ENCODE measurements around the gene UBE2E2. TPM values are rescaled to one million over a fixed set of nuclear protein-coding genes. Genes with fewer than 3 reads are reported as not detected.

UBE2E2 gene
- total and polyA plus RNA-seq, 2 donors (not counting 1 experiment from before 2014, with no cell fraction given), result 16.0 to 45.0 TPM

DNA sequence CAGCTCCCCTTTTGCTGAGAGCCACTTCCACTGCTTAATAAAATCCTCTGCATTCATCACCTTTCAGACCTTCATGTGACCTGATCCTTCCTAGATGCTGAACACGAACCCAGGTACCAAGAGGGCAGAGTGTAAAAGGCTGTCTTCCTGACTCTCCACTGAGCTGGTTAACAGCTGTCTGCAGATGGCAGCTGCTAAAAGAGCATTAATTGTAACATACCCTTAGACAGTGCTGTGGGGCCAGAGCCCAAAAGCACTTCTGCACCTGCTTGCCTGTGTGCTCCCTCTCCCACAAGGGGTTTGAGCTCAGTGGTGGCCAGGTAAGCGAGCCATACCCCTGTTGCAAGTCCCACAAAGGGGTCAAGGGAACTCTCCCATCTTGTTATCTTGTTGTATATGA, 187.3 kb downstream of the UBE2E2 start:
- Histone ChIP-seq H3K4me1 (ENCODE audit: control insufficient read depth in 2 of 2, insufficient read depth in 2 of 2, low read length in 2 of 2) (peaks cover 34 to 55% of the 10 kb centered on the region in 2 donors), H3K4me3 (ENCODE audit: control extremely low read depth in 1 of 5, extremely low read depth in 1 of 5, insufficient read depth in 1 of 5, low read depth in 2 of 5, low read length in 4 of 5) (no peak overlapping the region), H3K36me3 (replicated peaks in 1 of 2; ENCODE audit: control extremely low read depth in 1 of 2, control insufficient read depth in 1 of 2, extremely low read depth in 1 of 2, insufficient read depth in 2 of 2, low read length in 1 of 2) (no peaks in the 10 kb centered on the region), H4K20me1 (ENCODE audit: control insufficient read depth, insufficient read depth, low read length, poor library complexity, severe bottlenecking) (peaks cover 11% of the 10 kb centered on the region), H2AFZ (ENCODE audit: insufficient read depth, low read depth, low read length, poor library complexity, severe bottlenecking) (no peak overlapping the region), H3K27me3 (replicated peaks in 1 of 4; ENCODE audit: control extremely low read depth in 1 of 4, control insufficient read depth in 3 of 4, insufficient read depth in 4 of 4, low read length in 3 of 4) (no peaks in the 10 kb centered on the region), H3K79me2 (ENCODE audit: control insufficient read depth, insufficient read depth, low read length) (peaks cover 69% of the 10 kb centered on the region), H3K4me2 (replicated peaks; ENCODE audit: low read depth, low read length, poor library complexity, severe bottlenecking) (no peak overlapping the region), H3K27ac (ENCODE audit: low read length in 2 of 2) (no peak overlapping the region), H3K9me3 (ENCODE audit: control extremely low read depth in 1 of 3, control insufficient read depth in 2 of 3, insufficient read depth in 1 of 3, low read length in 2 of 3) (no peaks in the 10 kb centered on the region), H3K9ac (ENCODE audit: low read length) (no peak overlapping the region)
- DNase-seq (no peak), ATAC-seq (ENCODE audit: low read depth) (no peak)
- Mint-ChIP-seq H3K4me1 (peaks cover 74% of the 10 kb centered on the region), H3K27me3 (no peaks in the 10 kb centered on the region), H3K9me3 (ENCODE audit: insufficient read depth) (no peaks in the 10 kb centered on the region), H3K27ac (peak overlapping the region; percentile 28), H3K4me3 (no peak overlapping the region)
- POLR2A ChIA-PET, result interaction anchor here (1.0 kb wide), 1 partner anchor 32 kb away, joined by 3 read pairs; no protein-coding TSS in a partner anchor
- CTCF ChIA-PET, result interaction anchor here (0.6 kb wide), 1 partner anchor 43 kb away, joined by 3 read pairs; no protein-coding TSS in a partner anchor
- intact Hi-C loops (cut with micrococcal nuclease), result no loop called here
- WGBS (ENCODE audit: insufficient coverage), result 43% methylated on average over 1 of the region's 2 CpGs
- TF ChIP-seq CTCF (IDR thresholded peaks at IDR 0.05), result no peak
- TF ChIP-seq EZH2 (IDR thresholded peaks at IDR 0.05; ENCODE audit: borderline replicate concordance, insufficient read depth, low read depth, low read length, poor library complexity, severe bottlenecking), result no peak

DNA sequence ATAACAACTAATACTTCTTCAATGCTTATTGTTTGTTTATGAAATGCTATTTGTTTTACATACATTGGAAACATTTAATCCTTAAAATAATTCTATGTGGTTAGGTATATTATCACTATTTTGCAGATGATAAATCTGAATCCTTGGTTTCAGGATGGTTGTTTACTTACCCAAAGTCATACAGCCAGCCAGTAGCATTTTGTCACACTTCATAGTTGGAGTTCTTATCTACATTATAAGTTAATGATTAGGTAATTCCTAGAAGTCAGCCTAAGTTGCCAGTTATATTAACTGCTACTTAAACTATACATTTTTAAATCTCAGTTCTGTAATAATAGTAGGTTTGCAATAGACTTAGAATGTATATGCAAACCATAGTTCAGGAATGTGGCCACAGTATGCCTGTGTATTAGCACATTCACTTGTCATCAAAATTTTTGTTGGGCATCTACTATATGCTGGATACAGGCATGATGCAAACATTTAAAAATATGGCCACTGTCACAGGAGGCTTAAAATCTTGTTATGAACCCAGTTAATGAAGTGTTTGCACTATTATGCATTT, 187.9 kb downstream of the UBE2E2 start:
- intact Hi-C loops (cut with micrococcal nuclease), result no loop called here
- Histone ChIP-seq H3K4me3 (ENCODE audit: control extremely low read depth in 1 of 5, extremely low read depth in 1 of 5, insufficient read depth in 1 of 5, low read depth in 2 of 5, low read length in 4 of 5) (no peak overlapping the region), H4K20me1 (ENCODE audit: control insufficient read depth, insufficient read depth, low read length, poor library complexity, severe bottlenecking) (peaks cover 11% of the 10 kb centered on the region), H3K4me2 (replicated peaks; ENCODE audit: low read depth, low read length, poor library complexity, severe bottlenecking) (no peak overlapping the region), H3K36me3 (replicated peaks in 1 of 2; ENCODE audit: control extremely low read depth in 1 of 2, control insufficient read depth in 1 of 2, extremely low read depth in 1 of 2, insufficient read depth in 2 of 2, low read length in 1 of 2) (no peaks in the 10 kb centered on the region), H3K4me1 (ENCODE audit: control insufficient read depth in 2 of 2, insufficient read depth in 2 of 2, low read length in 2 of 2) (peaks cover 32 to 53% of the 10 kb centered on the region in 2 donors), H3K9ac (ENCODE audit: low read length) (no peak overlapping the region), H3K27ac (ENCODE audit: low read length in 2 of 2) (no peak overlapping the region), H3K9me3 (ENCODE audit: control extremely low read depth in 1 of 3, control insufficient read depth in 2 of 3, insufficient read depth in 1 of 3, low read length in 2 of 3) (no peaks in the 10 kb centered on the region), H2AFZ (ENCODE audit: insufficient read depth, low read depth, low read length, poor library complexity, severe bottlenecking) (no peak overlapping the region), H3K79me2 (ENCODE audit: control insufficient read depth, insufficient read depth, low read length) (peaks cover 65% of the 10 kb centered on the region), H3K27me3 (replicated peaks in 1 of 4; ENCODE audit: control extremely low read depth in 1 of 4, control insufficient read depth in 3 of 4, insufficient read depth in 4 of 4, low read length in 3 of 4) (no peaks in the 10 kb centered on the region)
- ChIA-PET POLR2A (no interaction called here), CTCF (no interaction called here)
- no peak overlapping the region for H3K27ac Mint-ChIP-seq
- DNase-seq (no peak), ATAC-seq (ENCODE audit: low read depth) (no peak)
- TF ChIP-seq CTCF (IDR thresholded peaks at IDR 0.05) (no peak), EZH2 (IDR thresholded peaks at IDR 0.05; ENCODE audit: borderline replicate concordance, insufficient read depth, low read depth, low read length, poor library complexity, severe bottlenecking) (no peak)
- H3K4me3 Mint-ChIP-seq, result no peak overlapping the region
- H3K4me1 Mint-ChIP-seq, result peaks cover 73% of the 10 kb centered on the region
- H3K9me3 Mint-ChIP-seq (ENCODE audit: insufficient read depth), result no peaks in the 10 kb centered on the region
- no peaks in the 10 kb centered on the region for H3K27me3 Mint-ChIP-seq

Data from B cell (primary cell).